Activated naive CD8-positive, alpha-beta T cell treated with anti-CD3 and anti-CD28 coated beads, Interleukin-2, amount 10 ng/mL, durations not matched to agents 7 days and 5 days (primary cell): ENCODE data around the gene PA2G4. TPM values are rescaled to one million over a fixed set of nuclear protein-coding genes. Genes with fewer than 3 reads are reported as not detected.

Experiments
- ATAC-seq: fragments of 150-1000 bp; cut with Tn5 transposase; one replicate; pipeline ENCODE4 v1.10.0; 2021; ENCODE audit warnings: low read depth, moderate library complexity
- POLR2A ChIA-PET: fragments of 350-600 bp; sonication (Branson Sonifier 250); formaldehyde crosslinking; loops from one replicate; lab custom pipeline; 2021; ENCODE audit warnings: antibody characterized with exemption; lab: Charles Lee
- DNase-seq: peaks from one replicate; pipeline ENCODE4 v3.0.0; 2021
- H3K27ac Mint-ChIP-seq: one replicate; pipeline ENCODE4 v1.8.0; 2022; ENCODE audit warnings: mild to moderate bottlenecking, mixed read lengths
- H3K27me3 Mint-ChIP-seq: one replicate; pipeline ENCODE4 v1.8.0; 2022; ENCODE audit warnings: mild to moderate bottlenecking, moderate library complexity, mixed read lengths
- H3K36me3 Mint-ChIP-seq: one replicate; pipeline ENCODE4 v1.8.0; 2021; ENCODE audit warnings: mild to moderate bottlenecking, mixed read lengths
- H3K4me1 Mint-ChIP-seq: one replicate; pipeline ENCODE4 v1.8.0; 2021; ENCODE audit warnings: mixed read lengths
- H3K4me3 Mint-ChIP-seq: one replicate; pipeline ENCODE4 v1.8.0; 2022; ENCODE audit warnings: mild to moderate bottlenecking, moderate library complexity, mixed read lengths
- H3K9me3 Mint-ChIP-seq: one replicate; pipeline ENCODE4 v1.8.0; 2021; ENCODE audit warnings: mixed read lengths
- total RNA-seq, 2 experiments: library from RNA; stranded (reverse); gene quantifications; one replicate each; pipeline ENCODE4 v1.2.3, GENCODE V29; 2021

PA2G4 gene
- total RNA-seq, 2 experiments from 2014 or later, result 226 to 227 TPM

- ATAC-seq (no peak), DNase-seq (no peak)
- Mint-ChIP-seq H3K27ac (peak overlapping the region; percentile 99), H3K4me3 (peak overlapping the region; percentile 98), H3K4me1 (peaks cover 26% of the 10 kb centered on the region), H3K27me3 (no peaks in the 10 kb centered on the region), H3K9me3 (no peaks in the 10 kb centered on the region), H3K36me3 (peaks cover 18% of the 10 kb centered on the region)
- POLR2A ChIA-PET, result interaction anchor here (0.6 to 5.3 kb wide), 37 partner anchors 10 to 390 kb away, joined by 3 to 111 read pairs (median 4); partner anchors contain the start of genes ANKRD52, CNPY2, COQ10A and DNAJC14
Observed at GRCh38 chr12:56118688-56119357, 14.5 kb downstream of the PA2G4 start.

- no peak for DNase-seq
- Mint-ChIP-seq H3K4me3 (peak overlapping the region; percentile 98), H3K36me3 (peaks cover 12% of the 10 kb centered on the region), H3K9me3 (no peaks in the 10 kb centered on the region), H3K27me3 (no peaks in the 10 kb centered on the region), H3K4me1 (peaks cover 28% of the 10 kb centered on the region), H3K27ac (peak overlapping the region; percentile 99)
- no peak for ATAC-seq
- POLR2A ChIA-PET, result interaction anchor here (1.1 to 5.3 kb wide), 12 partner anchors 10 to 148 kb away, joined by 3 to 111 read pairs (median 12); partner anchors contain the start of genes ANKRD52, COQ10A, ESYT1 and MYL6
Observed at GRCh38 chr12:56119361-56119796, 15.0 kb downstream of the PA2G4 start.

GRCh38 chr12:56120158-56120846 is 15.9 kb downstream of the PA2G4 start:
- Mint-ChIP-seq H3K36me3 (peaks cover 12% of the 10 kb centered on the region), H3K27ac (peak overlapping the region; percentile 3), H3K4me1 (peaks cover 31% of the 10 kb centered on the region), H3K27me3 (no peaks in the 10 kb centered on the region), H3K4me3 (no peak overlapping the region), H3K9me3 (no peaks in the 10 kb centered on the region)
- ATAC-seq, result no peak
- DNase-seq, result no peak
- POLR2A ChIA-PET, result interaction anchor here (1.1 to 4.5 kb wide), 5 partner anchors 9 to 69 kb away, joined by 3 to 66 read pairs (median 7); partner anchors contain the start of genes ESYT1 and SMARCC2

GRCh38 chr12:56121204-56121870 is 17.0 kb downstream of the PA2G4 start:
- Mint-ChIP-seq H3K27ac (no peak overlapping the region), H3K27me3 (no peaks in the 10 kb centered on the region), H3K36me3 (peaks cover 12% of the 10 kb centered on the region), H3K4me1 (peaks cover 35% of the 10 kb centered on the region), H3K4me3 (no peak overlapping the region), H3K9me3 (no peaks in the 10 kb centered on the region)
- ATAC-seq, result no peak
- POLR2A ChIA-PET, result interaction anchor here (4.5 kb wide), 1 partner anchor 67 kb away, joined by 66 read pairs; the partner anchor contains the start of gene SMARCC2
- DNase-seq, result no peak

GRCh38 chr12:56122637-56123036 is 18.3 kb downstream of the PA2G4 start:
- H3K4me1 Mint-ChIP-seq, result peaks cover 47% of the 10 kb centered on the region
- DNase-seq, result no peak
- ATAC-seq, result no peak
- no peak overlapping the region for H3K4me3 Mint-ChIP-seq
- peak overlapping the region; percentile 3 for H3K27ac Mint-ChIP-seq
- H3K27me3 Mint-ChIP-seq, result no peaks in the 10 kb centered on the region
- peaks cover 3% of the 10 kb centered on the region for H3K36me3 Mint-ChIP-seq
- no peaks in the 10 kb centered on the region for H3K9me3 Mint-ChIP-seq
- POLR2A ChIA-PET, result interaction anchor here (0.6 to 8.4 kb wide), 2 partner anchors 39 to 62 kb away, joined by 3 to 145 read pairs; partner anchors contain the start of gene MYL6

GRCh38 chr12:56124133-56124532 is 19.8 kb downstream of the PA2G4 start:
- H3K36me3 Mint-ChIP-seq, result peaks cover 6% of the 10 kb centered on the region
- POLR2A ChIA-PET, result interaction anchor here (0.5 to 8.4 kb wide), 5 partner anchors 38 to 131 kb away, joined by 3 to 145 read pairs (median 5); partner anchors contain the start of genes MYL6, RNF41 and SMARCC2
- no peaks in the 10 kb centered on the region for H3K27me3 Mint-ChIP-seq
- H3K4me3 Mint-ChIP-seq, result no peak overlapping the region
- peak overlapping the region; percentile 0 for H3K27ac Mint-ChIP-seq
- no peak for ATAC-seq
- H3K9me3 Mint-ChIP-seq, result no peaks in the 10 kb centered on the region
- H3K4me1 Mint-ChIP-seq, result peaks cover 38% of the 10 kb centered on the region
- DNase-seq, result no peak

GRCh38 chr12:56126732-56127239 is 22.4 kb downstream of the PA2G4 start:
- POLR2A ChIA-PET, result interaction anchor here (0.9 to 8.4 kb wide), 9 partner anchors 9 to 165 kb away, joined by 3 to 145 read pairs (median 10); partner anchors contain the start of genes MYL6, MYL6B, PA2G4 and RPL41
- DNase-seq (no peak), ATAC-seq (no peak)
- Mint-ChIP-seq H3K9me3 (no peaks in the 10 kb centered on the region), H3K27me3 (no peaks in the 10 kb centered on the region), H3K4me1 (peaks cover 47% of the 10 kb centered on the region), H3K36me3 (peaks cover 27% of the 10 kb centered on the region), H3K27ac (peak overlapping the region; percentile 97), H3K4me3 (peak overlapping the region; percentile 100)

- Mint-ChIP-seq H3K36me3 (peaks cover 34% of the 10 kb centered on the region), H3K4me3 (peak overlapping the region; percentile 100), H3K27me3 (no peaks in the 10 kb centered on the region), H3K4me1 (peaks cover 54% of the 10 kb centered on the region), H3K27ac (peak overlapping the region; percentile 97), H3K9me3 (no peaks in the 10 kb centered on the region)
- ATAC-seq (no peak), DNase-seq (no peak)
- POLR2A ChIA-PET, result interaction anchor here (0.5 to 8.4 kb wide), 22 partner anchors 9 to 396 kb away, joined by 3 to 145 read pairs (median 8); partner anchors contain the start of genes MYL6, MYL6B, PA2G4 and RAB5B
Observed at GRCh38 chr12:56127485-56127887, 23.1 kb downstream of the PA2G4 start.

GRCh38 chr12:56127888-56128669 is 23.7 kb downstream of the PA2G4 start, which contains the start of gene ESYT1:
Gene ESYT1, plus strand, starts transcription at chr12:56128267. Its CDS starts 53 bp downstream, at chr12:56128320.
- DNase-seq, result peak; percentile 91
- H3K27ac Mint-ChIP-seq, result peak within 1 kb of the TSS; percentile 97
- H3K9me3 Mint-ChIP-seq, result no peaks in the 10 kb centered on the region
- H3K4me1 Mint-ChIP-seq, result peaks cover 55% of the 10 kb centered on the region
- H3K4me3 Mint-ChIP-seq, result peak within 1 kb of the TSS; percentile 100
- no peaks in the 10 kb centered on the region for H3K27me3 Mint-ChIP-seq
- H3K36me3 Mint-ChIP-seq, result peaks cover 37% of the 10 kb centered on the region
- POLR2A ChIA-PET, result interaction anchor here (0.5 to 8.4 kb wide), 24 partner anchors 8 to 396 kb away, joined by 3 to 145 read pairs (median 6); partner anchors contain the start of genes MYL6, MYL6B, PA2G4 and RAB5B
- peak; percentile 89 for ATAC-seq

- no peak for DNase-seq
- H3K36me3 Mint-ChIP-seq, result peaks cover 42% of the 10 kb centered on the region
Observed at GRCh38 chr12:56128670-56129205, 24.4 kb downstream of the PA2G4 start.

GRCh38 chr12:56129206-56129941 is 25.0 kb downstream of the PA2G4 start:
- no peaks in the 10 kb centered on the region for H3K27me3 Mint-ChIP-seq
- POLR2A ChIA-PET, result interaction anchor here (1.1 to 8.4 kb wide), 11 partner anchors 9 to 230 kb away, joined by 4 to 145 read pairs (median 30); partner anchors contain the start of genes MYL6, MYL6B, RAB5B and RNF41
- peaks cover 49% of the 10 kb centered on the region for H3K36me3 Mint-ChIP-seq
- DNase-seq (peak; percentile 84), ATAC-seq (peak; percentile 40)
- H3K4me1 Mint-ChIP-seq, result peaks cover 54% of the 10 kb centered on the region
- H3K27ac Mint-ChIP-seq, result peak overlapping the region; percentile 97
- H3K9me3 Mint-ChIP-seq, result no peaks in the 10 kb centered on the region
- peak overlapping the region; percentile 100 for H3K4me3 Mint-ChIP-seq

More at GRCh38 chr12:56128670-56129205, 24.4 kb downstream of the PA2G4 start:
- H3K27me3 Mint-ChIP-seq, result no peaks in the 10 kb centered on the region
- peaks cover 56% of the 10 kb centered on the region for H3K4me1 Mint-ChIP-seq
- H3K27ac Mint-ChIP-seq, result peak overlapping the region; percentile 97
- H3K9me3 Mint-ChIP-seq, result no peaks in the 10 kb centered on the region
- no peak for ATAC-seq
- peak overlapping the region; percentile 100 for H3K4me3 Mint-ChIP-seq
- POLR2A ChIA-PET, result interaction anchor here (0.6 to 8.4 kb wide), 17 partner anchors 10 to 231 kb away, joined by 3 to 145 read pairs (median 12); partner anchors contain the start of genes MYL6, MYL6B, PA2G4 and RAB5B
